ENCODE data around the gene FAM83G. TPM values are rescaled to one million over a fixed set of nuclear protein-coding genes. Genes with fewer than 3 reads are reported as not detected.

The FAM83G gene
- total RNA-seq, 3 donors from 2014 or later (not counting 1 experiment from before 2014, with no cell fraction given), result 3.8 to 6.5 (median 4.3) TPM

GRCh38 chr17:18987862-18988545 lies 16.6 kb downstream of the FAM83G start:
- no peaks in the 10 kb centered on the region for H3K36me3 Mint-ChIP-seq
- no peak overlapping the region for H3K27ac Mint-ChIP-seq
- intact Hi-C loops (cut with micrococcal nuclease), result no loop called here

GRCh38 chr17:18987230-18987610 lies 17.3 kb downstream of the FAM83G start:
- Mint-ChIP-seq H3K27ac (no peak overlapping the region), H3K4me1 (peaks cover under 1 to 7% of the 10 kb centered on the region in 2 donors), H3K36me3 (no peaks in the 10 kb centered on the region), H3K9me3 (no peaks in the 10 kb centered on the region), H3K4me3 (no peak overlapping the region), H3K27me3 (ENCODE audit: low read depth in 2 of 2) (no peaks in the 10 kb centered on the region)
- DNase-seq (no peak), ATAC-seq (no peak)
- H3K4me3 ChIP-seq (ENCODE audit: low read length), result no peak overlapping the region
- H3K36me3 ChIP-seq (ENCODE audit: control insufficient read depth, insufficient read depth, low read length), result no peaks in the 10 kb centered on the region
- WGBS (ENCODE audit: insufficient coverage), result 93% methylated on average over 9 of the region's 9 CpGs
- H3K27me3 ChIP-seq (ENCODE audit: control insufficient read depth, insufficient read depth, low read length), result no peaks in the 10 kb centered on the region
- H3K27ac ChIP-seq (ENCODE audit: low read length), result no peak overlapping the region
- H3K4me1 ChIP-seq (ENCODE audit: control insufficient read depth, insufficient read depth, low read length), result peaks cover 34% of the 10 kb centered on the region
- H3K9me3 ChIP-seq (ENCODE audit: control insufficient read depth, insufficient read depth, low read length), result no peaks in the 10 kb centered on the region
- intact Hi-C loops (cut with micrococcal nuclease), result no loop called here
- TF ChIP-seq CTCF (IDR thresholded peaks at IDR 0.05), result no peak

More at GRCh38 chr17:18987862-18988545, 16.6 kb downstream of the FAM83G start:
- Histone ChIP-seq H3K27ac (ENCODE audit: low read length) (no peak overlapping the region), H3K9me3 (ENCODE audit: control insufficient read depth, insufficient read depth, low read length) (no peaks in the 10 kb centered on the region), H3K36me3 (ENCODE audit: control insufficient read depth, insufficient read depth, low read length) (no peaks in the 10 kb centered on the region), H3K27me3 (ENCODE audit: control insufficient read depth, insufficient read depth, low read length) (no peaks in the 10 kb centered on the region), H3K4me1 (ENCODE audit: control insufficient read depth, insufficient read depth, low read length) (peaks cover 42% of the 10 kb centered on the region), H3K4me3 (ENCODE audit: low read length) (no peak overlapping the region)
- ATAC-seq, result no peak
- no peak for TF ChIP-seq CTCF (IDR thresholded peaks at IDR 0.05)
- 95% methylated on average over 14 of the region's 14 CpGs for WGBS (ENCODE audit: insufficient coverage)
- peaks cover 0 to under 1% of the 10 kb centered on the region in 2 donors for H3K27me3 Mint-ChIP-seq (ENCODE audit: low read depth in 2 of 2)
- no peak overlapping the region for H3K4me3 Mint-ChIP-seq
- no peak for DNase-seq
- peaks cover 9 to 15% of the 10 kb centered on the region in 2 donors for H3K4me1 Mint-ChIP-seq
- H3K9me3 Mint-ChIP-seq, result no peaks in the 10 kb centered on the region

- ATAC-seq, result peak in 2 of 3 donors; percentile 12 to 36
- DNase-seq, result no peak
- Histone ChIP-seq H3K4me3 (ENCODE audit: low read length) (no peak overlapping the region), H3K9me3 (ENCODE audit: control insufficient read depth, insufficient read depth, low read length) (no peaks in the 10 kb centered on the region), H3K27ac (ENCODE audit: low read length) (no peak overlapping the region), H3K36me3 (ENCODE audit: control insufficient read depth, insufficient read depth, low read length) (no peaks in the 10 kb centered on the region), H3K4me1 (ENCODE audit: control insufficient read depth, insufficient read depth, low read length) (peaks cover 29% of the 10 kb centered on the region), H3K27me3 (ENCODE audit: control insufficient read depth, insufficient read depth, low read length) (no peaks in the 10 kb centered on the region)
- Mint-ChIP-seq H3K9me3 (no peaks in the 10 kb centered on the region), H3K27ac (no peak overlapping the region), H3K4me1 (peaks cover 0 to 4% of the 10 kb centered on the region in 2 donors), H3K36me3 (no peaks in the 10 kb centered on the region), H3K27me3 (ENCODE audit: low read depth in 2 of 2) (no peaks in the 10 kb centered on the region), H3K4me3 (no peak overlapping the region)
- no peak for TF ChIP-seq CTCF (IDR thresholded peaks at IDR 0.05)
- WGBS (ENCODE audit: insufficient coverage), result 49% methylated on average over 21 of the region's 21 CpGs
- intact Hi-C loops (cut with micrococcal nuclease), result no loop called here
Measured at GRCh38 chr17:18986541-18987229, 17.9 kb downstream of the FAM83G start.

Measured in natural killer cell (primary cell).